Superior temporal gyrus (tissue), 1 donor: ENCODE data around the gene KIAA0825.

Experiments used
- DNase-seq: peaks from one replicate; pipeline ENCODE4 v3.0.0-alpha.2; 2016; ENCODE audit errors: extremely low spot score

The KIAA0825 gene

GRCh38 chr5:94508461-94509148 is 109.8 kb downstream of the KIAA0825 start:
- DNase-seq, result no peak

- DNase-seq, result no peak
Observed at GRCh38 chr5:94505327-94506068, 112.9 kb downstream of the KIAA0825 start.

GRCh38 chr5:94503677-94504076 is 114.7 kb downstream of the KIAA0825 start:
- DNase-seq, result no peak

GRCh38 chr5:94501365-94501764 is 117.0 kb downstream of the KIAA0825 start:
- no peak for DNase-seq

- DNase-seq, result no peak
Observed at GRCh38 chr5:94499806-94500205, 118.6 kb downstream of the KIAA0825 start.

- DNase-seq, result no peak
Observed at GRCh38 chr5:94498199-94498598, 120.2 kb downstream of the KIAA0825 start.

- DNase-seq, result no peak
Observed at GRCh38 chr5:94485067-94485466, 133.3 kb downstream of the KIAA0825 start.

- no peak for DNase-seq
Observed at GRCh38 chr5:94481059-94481458, 137.3 kb downstream of the KIAA0825 start.

- DNase-seq, result no peak
Observed at GRCh38 chr5:94480486-94480885, 137.9 kb downstream of the KIAA0825 start.

- no peak for DNase-seq
Observed at GRCh38 chr5:94473936-94474335, 144.5 kb downstream of the KIAA0825 start.

GRCh38 chr5:94471521-94471920 is 146.9 kb downstream of the KIAA0825 start:
- no peak for DNase-seq

GRCh38 chr5:94470802-94471201 is 147.6 kb downstream of the KIAA0825 start:
- DNase-seq, result no peak

- DNase-seq, result no peak
Observed at GRCh38 chr5:94469894-94470329, 148.5 kb downstream of the KIAA0825 start.

GRCh38 chr5:94467954-94468930 is 150.2 kb downstream of the KIAA0825 start:
- DNase-seq, result no peak

- no peak for DNase-seq
Observed at GRCh38 chr5:94467346-94467953, 151.0 kb downstream of the KIAA0825 start.

GRCh38 chr5:94463739-94464138 is 154.7 kb downstream of the KIAA0825 start:
- no peak for DNase-seq

- no peak for DNase-seq
Observed at GRCh38 chr5:94461131-94461530, 157.3 kb downstream of the KIAA0825 start.

- no peak for DNase-seq
Observed at GRCh38 chr5:94459915-94460314, 158.5 kb downstream of the KIAA0825 start.

GRCh38 chr5:94457788-94458187 is 160.6 kb downstream of the KIAA0825 start:
- no peak for DNase-seq

- DNase-seq, result no peak
Observed at GRCh38 chr5:94445726-94446125, 172.7 kb downstream of the KIAA0825 start.

- DNase-seq, result peak; percentile 57
Observed at GRCh38 chr5:94442991-94443390, 175.4 kb downstream of the KIAA0825 start.

- DNase-seq, result no peak
Observed at GRCh38 chr5:94442076-94442475, 176.3 kb downstream of the KIAA0825 start.
